Endothelial cell (in vitro differentiated cells): ENCODE results near the gene LYPD5. TPM values are rescaled to one million over a fixed set of nuclear protein-coding genes. Genes with fewer than 3 reads are reported as not detected.

Experiments used
- DNase-seq: peaks from one replicate; pipeline ENCODE4 v3.0.0; 2021; ENCODE audit warnings: low spot score
- H3K27ac Mint-ChIP-seq: one replicate; pipeline ENCODE4 v1.8.0; 2021; ENCODE audit warnings: mixed read lengths, inconsistent platforms; ENCODE audit not compliant: unreplicated experiment
- H3K27me3 Mint-ChIP-seq: one replicate; pipeline ENCODE4 v1.8.0; 2021; ENCODE audit warnings: mild to moderate bottlenecking, moderate library complexity, mixed read lengths, inconsistent platforms; ENCODE audit not compliant: unreplicated experiment
- H3K36me3 Mint-ChIP-seq: one replicate; pipeline ENCODE4 v1.8.0; 2021; ENCODE audit warnings: mild to moderate bottlenecking, low read depth, mixed read lengths, inconsistent platforms; ENCODE audit not compliant: unreplicated experiment
- H3K4me1 Mint-ChIP-seq: one replicate; pipeline ENCODE4 v1.8.0; 2021; ENCODE audit warnings: mild to moderate bottlenecking, mixed read lengths, inconsistent platforms; ENCODE audit not compliant: unreplicated experiment
- H3K4me3 Mint-ChIP-seq: one replicate; pipeline ENCODE4 v1.8.0; 2021; ENCODE audit warnings: mild to moderate bottlenecking, mixed read lengths, inconsistent platforms; ENCODE audit not compliant: unreplicated experiment
- H3K9me3 Mint-ChIP-seq: one replicate; pipeline ENCODE4 v1.8.0; 2021; ENCODE audit warnings: mixed read lengths, inconsistent platforms; ENCODE audit not compliant: unreplicated experiment
- total RNA-seq: library from RNA; stranded (reverse); fragmentation: NEBNext Ultra II Directional; extraction: Animal tissue kit (Norgen Biotek cat#: 25700); gene quantifications from one replicate; pipeline ENCODE4 v1.2.1, GENCODE V29; 2021; ENCODE audit not compliant: unreplicated experiment
- TF ChIP-seq, protein P1 (sequence below): fragments of 200-600 bp; sonication (generic); IDR thresholded peaks from one replicate; pipeline ENCODE4 v1.5.0; 2021; ENCODE audit warnings: antibody characterized with exemption; ENCODE audit not compliant: unreplicated experiment

LYPD5 gene
- total RNA-seq, 1 donor from 2014 or later, result not detected

GRCh38 chr19:43760941-43761340 lies 41.3 kb downstream of the LYPD5 start:
- Mint-ChIP-seq H3K27me3 (peaks cover 5% of the 10 kb centered on the region), H3K27ac (no peak overlapping the region), H3K36me3 (no peaks in the 10 kb centered on the region), H3K4me1 (peaks cover 6% of the 10 kb centered on the region), H3K9me3 (no peaks in the 10 kb centered on the region), H3K4me3 (no peak overlapping the region)
- TF ChIP-seq, protein P1, sequence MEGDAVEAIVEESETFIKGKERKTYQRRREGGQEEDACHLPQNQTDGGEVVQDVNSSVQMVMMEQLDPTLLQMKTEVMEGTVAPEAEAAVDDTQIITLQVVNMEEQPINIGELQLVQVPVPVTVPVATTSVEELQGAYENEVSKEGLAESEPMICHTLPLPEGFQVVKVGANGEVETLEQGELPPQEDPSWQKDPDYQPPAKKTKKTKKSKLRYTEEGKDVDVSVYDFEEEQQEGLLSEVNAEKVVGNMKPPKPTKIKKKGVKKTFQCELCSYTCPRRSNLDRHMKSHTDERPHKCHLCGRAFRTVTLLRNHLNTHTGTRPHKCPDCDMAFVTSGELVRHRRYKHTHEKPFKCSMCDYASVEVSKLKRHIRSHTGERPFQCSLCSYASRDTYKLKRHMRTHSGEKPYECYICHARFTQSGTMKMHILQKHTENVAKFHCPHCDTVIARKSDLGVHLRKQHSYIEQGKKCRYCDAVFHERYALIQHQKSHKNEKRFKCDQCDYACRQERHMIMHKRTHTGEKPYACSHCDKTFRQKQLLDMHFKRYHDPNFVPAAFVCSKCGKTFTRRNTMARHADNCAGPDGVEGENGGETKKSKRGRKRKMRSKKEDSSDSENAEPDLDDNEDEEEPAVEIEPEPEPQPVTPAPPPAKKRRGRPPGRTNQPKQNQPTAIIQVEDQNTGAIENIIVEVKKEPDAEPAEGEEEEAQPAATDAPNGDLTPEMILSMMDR, result no peak
- DNase-seq, result no peak

- no peaks in the 10 kb centered on the region for H3K9me3 Mint-ChIP-seq
- TF ChIP-seq, protein P1, result no peak
- peaks cover 11% of the 10 kb centered on the region for H3K27me3 Mint-ChIP-seq
- H3K36me3 Mint-ChIP-seq, result no peaks in the 10 kb centered on the region
- H3K4me1 Mint-ChIP-seq, result peaks cover 13% of the 10 kb centered on the region
- no peak overlapping the region for H3K27ac Mint-ChIP-seq
- no peak overlapping the region for H3K4me3 Mint-ChIP-seq
- DNase-seq, result no peak
These were observed 42.7 kb downstream of the LYPD5 start for GRCh38 chr19:43759515-43759914.

DNA sequence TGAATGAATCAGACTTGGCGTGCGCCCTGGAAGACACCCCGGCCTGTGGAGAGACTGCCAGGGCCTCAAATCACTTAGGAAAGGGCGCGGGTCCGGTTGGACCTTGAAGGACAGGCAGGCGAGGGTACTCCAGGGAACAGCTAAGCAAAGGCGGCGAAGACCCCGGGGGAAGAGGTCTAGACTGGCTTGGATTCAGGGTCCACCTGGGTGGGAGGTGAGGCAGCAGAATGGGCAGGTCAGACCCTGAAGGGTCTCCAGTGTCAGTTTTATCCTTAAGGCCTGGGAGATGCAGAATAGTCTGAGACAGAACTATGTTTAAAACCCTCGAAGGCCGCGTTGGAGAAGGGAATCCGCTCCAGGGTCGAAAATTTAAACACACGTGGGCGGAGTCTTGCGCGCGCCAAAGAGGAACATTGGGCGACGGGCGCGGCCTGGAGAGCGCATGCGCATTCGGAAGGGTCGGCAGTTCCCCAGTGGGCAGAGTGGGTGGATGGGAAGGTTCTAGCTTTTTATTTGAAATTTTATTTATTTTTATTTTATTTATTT lies 46.9 kb downstream of the LYPD5 start:
- peak; percentile 71 for DNase-seq
- H3K4me3 Mint-ChIP-seq, result peak overlapping the region; percentile 99
- peak overlapping the region; percentile 94 for H3K27ac Mint-ChIP-seq
- TF ChIP-seq, protein P1, result no peak
- peaks cover 13% of the 10 kb centered on the region for H3K27me3 Mint-ChIP-seq
- H3K4me1 Mint-ChIP-seq, result peaks cover 13% of the 10 kb centered on the region
- peaks cover 12% of the 10 kb centered on the region for H3K36me3 Mint-ChIP-seq
- H3K9me3 Mint-ChIP-seq, result no peaks in the 10 kb centered on the region

DNA sequence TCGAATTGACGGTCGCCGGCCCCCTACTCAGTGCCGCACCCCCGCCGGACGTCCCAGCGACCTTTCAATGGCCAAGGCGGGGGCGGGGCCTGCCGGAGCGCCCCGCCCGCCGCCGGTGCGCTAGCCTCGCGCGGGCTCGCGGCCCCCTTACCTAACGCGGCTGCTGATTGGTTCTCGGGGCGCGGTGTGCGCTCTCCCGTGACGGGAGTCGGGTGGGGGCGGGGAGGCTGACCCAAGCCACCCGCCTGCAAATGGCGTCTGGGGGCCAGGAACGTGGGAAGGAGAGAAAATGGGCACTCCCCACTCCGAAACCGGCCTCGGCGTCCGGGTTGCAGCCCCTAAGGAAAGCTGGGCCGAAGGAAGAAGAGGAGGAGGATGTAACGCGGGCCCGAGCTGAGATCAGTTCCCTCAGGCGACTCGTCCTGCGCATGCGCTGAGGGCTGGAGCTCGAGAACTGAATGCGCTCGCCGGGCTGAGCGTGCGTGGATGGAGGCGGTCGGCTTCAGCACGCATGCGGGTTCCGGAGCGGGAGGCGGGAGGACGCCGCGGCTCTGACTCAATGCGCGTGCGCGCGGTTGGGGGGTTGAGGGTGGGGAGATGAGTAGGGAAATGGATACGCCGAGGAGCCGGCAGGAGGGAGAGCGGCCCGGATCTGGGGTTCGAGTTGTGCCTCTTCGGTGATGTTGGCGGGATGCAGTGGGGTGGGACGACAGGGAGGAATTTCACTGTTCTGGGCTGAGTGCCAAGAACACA lies 47.6 kb downstream of the LYPD5 start, which contains the start of gene SMG9:
Gene SMG9, minus strand, starts transcription at position 460 of the 753 bp plus-strand sequence. CDS start 4,221 bp downstream, outside the sequence.
- peaks cover 14% of the 10 kb centered on the region for H3K27me3 Mint-ChIP-seq
- TF ChIP-seq, protein P1, result no peak
- no peaks in the 10 kb centered on the region for H3K9me3 Mint-ChIP-seq
- H3K36me3 Mint-ChIP-seq, result peaks cover 18% of the 10 kb centered on the region
- peak within 1 kb of the TSS; percentile 99 for H3K4me3 Mint-ChIP-seq
- peaks cover 13% of the 10 kb centered on the region for H3K4me1 Mint-ChIP-seq
- DNase-seq, result peak; percentile 99
- H3K27ac Mint-ChIP-seq, result peak within 1 kb of the TSS; percentile 95

- peaks cover 14% of the 10 kb centered on the region for H3K27me3 Mint-ChIP-seq
- H3K36me3 Mint-ChIP-seq, result peaks cover 19% of the 10 kb centered on the region
- H3K9me3 Mint-ChIP-seq, result no peaks in the 10 kb centered on the region
- no peak for DNase-seq
- TF ChIP-seq, protein P1, result no peak
- peak overlapping the region; percentile 95 for H3K27ac Mint-ChIP-seq
- H3K4me1 Mint-ChIP-seq, result peaks cover 13% of the 10 kb centered on the region
- H3K4me3 Mint-ChIP-seq, result peak overlapping the region; percentile 99
These were observed 48.1 kb downstream of the LYPD5 start for GRCh38 chr19:43754253-43754502.
